H9 (cell line): ENCODE results near the gene OR12D1. TPM values are rescaled to one million over a fixed set of nuclear protein-coding genes. Genes with fewer than 3 reads are reported as not detected.

ENCODE experiments used
- DNase-seq: peaks from one replicate; pipeline ENCODE4 v3.0.0-alpha.2; 2017
- H2AFZ ChIP-seq: one replicate; pipeline ENCODE4 v1.6.1; 2013; ENCODE audit warnings: mild to moderate bottlenecking, low read length, control low read depth, moderate library complexity
- H2AK5ac ChIP-seq: 2 replicates; pipeline ENCODE4 v1.6.1; 2013; ENCODE audit warnings: low read length, control low read depth, mixed read lengths; ENCODE audit not compliant: insufficient read length
- H2BK120ac ChIP-seq: one replicate; pipeline ENCODE4 v1.6.1; 2013; ENCODE audit warnings: low read depth, mild to moderate bottlenecking, low read length, control low read depth, inconsistent platforms; ENCODE audit not compliant: poor library complexity, severe bottlenecking
- H2BK12ac ChIP-seq: 2 replicates; pipeline ENCODE4 v1.6.1; 2013; ENCODE audit warnings: low read length, control low read depth, mixed read lengths, low read depth; ENCODE audit not compliant: insufficient read length
- H2BK15ac ChIP-seq: 2 replicates; pipeline ENCODE4 v1.6.1; 2013; ENCODE audit warnings: low read depth, low read length, control low read depth
- H2BK20ac ChIP-seq: one replicate; pipeline ENCODE4 v1.6.1; 2013; ENCODE audit warnings: low read depth, mild to moderate bottlenecking, low read length, control low read depth, inconsistent platforms; ENCODE audit not compliant: poor library complexity, severe bottlenecking
- H2BK5ac ChIP-seq: 2 replicates; pipeline ENCODE4 v1.6.1; 2013; ENCODE audit warnings: low read length, control low read depth, mixed read lengths; ENCODE audit not compliant: insufficient read length
- H3K14ac ChIP-seq: 2 replicates; pipeline ENCODE4 v1.6.1; 2013; ENCODE audit warnings: low read length, control low read depth; ENCODE audit not compliant: insufficient read depth
- H3K18ac ChIP-seq: 2 replicates; pipeline ENCODE4 v1.6.1; 2013; ENCODE audit warnings: low read depth, mild to moderate bottlenecking, mixed read lengths, low read length, control low read depth; ENCODE audit not compliant: insufficient read length
- H3K23ac ChIP-seq: 2 replicates; pipeline ENCODE4 v1.6.1; 2013; ENCODE audit warnings: low read length, control low read depth, mixed read lengths, low read depth; ENCODE audit not compliant: insufficient read length
- H3K23me2 ChIP-seq: 2 replicates; pipeline ENCODE4 v1.6.1; 2013; ENCODE audit warnings: low read depth, mild to moderate bottlenecking, mixed read lengths, low read length, control low read depth; ENCODE audit not compliant: insufficient read length, poor library complexity, severe bottlenecking
- H3K27ac ChIP-seq: 2 replicates; pipeline ENCODE4 v1.5.1; 2013; ENCODE audit warnings: low read length, control low read depth, mixed read lengths, low read depth; ENCODE audit not compliant: insufficient read length
- H3K27me3 ChIP-seq: 2 replicates; pipeline ENCODE4 v1.6.1; 2013; ENCODE audit warnings: low read length, control low read depth, inconsistent platforms; ENCODE audit not compliant: insufficient read depth
- H3K4ac ChIP-seq: 2 replicates; pipeline ENCODE4 v1.6.1; 2013; ENCODE audit warnings: low read depth, mild to moderate bottlenecking, control low read depth, inconsistent platforms, low read length, moderate library complexity
- H3K4me1 ChIP-seq: 2 replicates; pipeline ENCODE4 v1.6.1; 2013; ENCODE audit warnings: low read length, control low read depth, inconsistent platforms; ENCODE audit not compliant: insufficient read depth
- H3K4me2 ChIP-seq: 2 replicates; pipeline ENCODE4 v1.6.1; 2013; ENCODE audit warnings: low read length, control low read depth, mixed read lengths; ENCODE audit not compliant: insufficient read length, insufficient read depth
- H3K56ac ChIP-seq: 2 replicates; pipeline ENCODE4 v1.6.1; 2013; ENCODE audit warnings: low read depth, mild to moderate bottlenecking, mixed read lengths, low read length, control low read depth; ENCODE audit not compliant: insufficient read length
- H3K79me1 ChIP-seq: 2 replicates; pipeline ENCODE4 v1.6.1; 2013; ENCODE audit warnings: low read depth, mild to moderate bottlenecking, moderate library complexity, low read length, control low read depth, inconsistent platforms; ENCODE audit not compliant: insufficient read depth, poor library complexity, severe bottlenecking
- H3K79me2 ChIP-seq: 2 replicates; pipeline ENCODE4 v1.6.1; 2013; ENCODE audit warnings: low read length, control low read depth, inconsistent platforms; ENCODE audit not compliant: insufficient read depth
- H3K9ac ChIP-seq: 2 replicates; pipeline ENCODE4 v1.6.1; 2013; ENCODE audit warnings: low read length, control low read depth, mixed read lengths; ENCODE audit not compliant: insufficient read length; ENCODE audit errors: extremely low read depth
- H3K9me3 ChIP-seq: one replicate; pipeline ENCODE4 v1.6.1; 2013; ENCODE audit warnings: low read depth, low read length, inconsistent platforms; ENCODE audit not compliant: control insufficient read depth
- H3T11ph ChIP-seq: one replicate; pipeline ENCODE4 v1.6.1; 2013; ENCODE audit warnings: mild to moderate bottlenecking, low read length, control low read depth, inconsistent platforms
- H4K20me1 ChIP-seq: one replicate; pipeline ENCODE4 v1.6.1; 2013; ENCODE audit not compliant: control insufficient read depth, insufficient read length, insufficient read depth
- H4K5ac ChIP-seq: 2 replicates; pipeline ENCODE4 v1.6.1; 2013; ENCODE audit warnings: low read depth, mild to moderate bottlenecking, mixed read lengths, low read length, control low read depth; ENCODE audit not compliant: insufficient read length
- H4K8ac ChIP-seq: replicated peaks from 2 replicates; pipeline ENCODE4 v1.6.1; 2013; ENCODE audit warnings: low read length, control low read depth, mixed read lengths, low read depth; ENCODE audit not compliant: insufficient read length
- H4K91ac ChIP-seq: 2 replicates; pipeline ENCODE4 v1.6.1; 2013; ENCODE audit warnings: low read depth, mild to moderate bottlenecking, moderate library complexity, mixed read lengths, low read length, control low read depth; ENCODE audit not compliant: insufficient read length
- H3K27ac Mint-ChIP-seq, 3 experiments: 2 replicates in 2 of 3; 3 replicates in 1 of 3; pipeline ENCODE4 v1.8.0; 2020 to 2021; ENCODE audit warnings: mixed read lengths in 3 of 3, mild to moderate bottlenecking in 1 of 3, moderate library complexity in 1 of 3
- H3K27me3 Mint-ChIP-seq: 2 replicates; pipeline ENCODE4 v1.8.0; 2021; ENCODE audit warnings: low read depth, mild to moderate bottlenecking, moderate library complexity, mixed read lengths
- H3K36me3 Mint-ChIP-seq, 3 experiments: 2 replicates in 2 of 3; 3 replicates in 1 of 3; pipeline ENCODE4 v1.8.0; 2020 to 2021; ENCODE audit warnings: low read depth in 3 of 3, mixed read lengths in 3 of 3; ENCODE audit not compliant: insufficient read depth in 1 of 3
- H3K4me1 Mint-ChIP-seq, 2 experiments: 2 replicates each; pipeline ENCODE4 v1.8.0; 2020; ENCODE audit warnings: mixed read lengths in 2 of 2
- H3K4me3 Mint-ChIP-seq, 2 experiments: 2 replicates in 1 of 2; 3 replicates in 1 of 2; pipeline ENCODE4 v1.8.0; 2020 to 2021; ENCODE audit warnings: mild to moderate bottlenecking in 2 of 2, mixed read lengths in 2 of 2, moderate library complexity in 1 of 2
- H3K9me3 Mint-ChIP-seq, 2 experiments: 2 replicates in 1 of 2; 3 replicates in 1 of 2; pipeline ENCODE4 v1.8.0; 2020; ENCODE audit warnings: mild to moderate bottlenecking in 2 of 2, mixed read lengths in 2 of 2, moderate library complexity in 1 of 2
- WGBS: extraction: QIAGEN DNeasy Blood & Tissue Kit; methylation state at CpG from one replicate; pipeline ENCODE4 v1.1.7; 2013; ENCODE audit warnings: missing lambda C conversion rate, low lambda C conversion rate, mixed read lengths; ENCODE audit not compliant: insufficient read length; ENCODE audit errors: extremely low coverage; 5-methylcytosine and 5-hydroxymethylcytosine counted together
- total RNA-seq: library from RNA; stranded (reverse); gene quantifications from 2 replicates; pipeline ENCODE4 v1.2.1, GENCODE V29; 2021
- TF ChIP-seq, protein P1 (sequence below): fragments of 200-600 bp; sonication (generic); conservative IDR thresholded peaks from 3 replicates; pipeline ENCODE4 v1.8.0; 2021; ENCODE audit warnings: antibody characterized with exemption, mild to moderate bottlenecking

OR12D1 gene
- total RNA-seq, 1 experiment from 2014 or later, result not detected

GRCh38 chr6:29419516-29419915, 4.8 kb downstream of the OR12D1 start:
- H3K18ac ChIP-seq, result no peak overlapping the region
- H4K5ac ChIP-seq, result no peak overlapping the region
- H3K27ac Mint-ChIP-seq, result no peak overlapping the region
- H4K20me1 ChIP-seq, result no peaks in the 10 kb centered on the region
- no peak overlapping the region for H3K4me2 ChIP-seq
- peaks cover 3% of the 10 kb centered on the region; the same call in 1 of the 2 replicates for H3K4me1 ChIP-seq
- H3K4me3 Mint-ChIP-seq, result no peak overlapping the region
- H2BK120ac ChIP-seq, result no peak overlapping the region
- H2BK15ac ChIP-seq, result no peak overlapping the region
- H3K56ac ChIP-seq, result no peak overlapping the region
- no peaks in the 10 kb centered on the region for H3K36me3 Mint-ChIP-seq
- H3K27me3 Mint-ChIP-seq, result no peaks in the 10 kb centered on the region
- no peaks in the 10 kb centered on the region for H3K9me3 ChIP-seq
- H2AFZ ChIP-seq, result no peak overlapping the region
- H3K4me1 Mint-ChIP-seq, result peaks cover 10 to 11% of the 10 kb centered on the region in 2 experiments
- no peak overlapping the region for H2BK20ac ChIP-seq
- no peak overlapping the region for H2BK12ac ChIP-seq
- H3K4ac ChIP-seq, result no peak overlapping the region
- no peaks in the 10 kb centered on the region; a peak in 1 of 5 replicates for H3K9me3 Mint-ChIP-seq
- H3K9ac ChIP-seq, result no peak overlapping the region
- H3K27ac ChIP-seq, result no peak overlapping the region
- no peak overlapping the region for H3K23ac ChIP-seq
- no peak overlapping the region for H4K91ac ChIP-seq
- no peak for DNase-seq
- no CpG with 5 or more reads among the region's 3 CpGs for WGBS
- H3K23me2 ChIP-seq, result no peaks in the 10 kb centered on the region
- H4K8ac ChIP-seq, result no peak overlapping the region
- no peak overlapping the region for H3K14ac ChIP-seq
- H3K27me3 ChIP-seq, result no peaks in the 10 kb centered on the region
- no peak overlapping the region for H2BK5ac ChIP-seq
- H3K79me1 ChIP-seq, result no peaks in the 10 kb centered on the region
- H3T11ph ChIP-seq, result no peak overlapping the region
- no peak overlapping the region for H2AK5ac ChIP-seq
- TF ChIP-seq, protein P1, sequence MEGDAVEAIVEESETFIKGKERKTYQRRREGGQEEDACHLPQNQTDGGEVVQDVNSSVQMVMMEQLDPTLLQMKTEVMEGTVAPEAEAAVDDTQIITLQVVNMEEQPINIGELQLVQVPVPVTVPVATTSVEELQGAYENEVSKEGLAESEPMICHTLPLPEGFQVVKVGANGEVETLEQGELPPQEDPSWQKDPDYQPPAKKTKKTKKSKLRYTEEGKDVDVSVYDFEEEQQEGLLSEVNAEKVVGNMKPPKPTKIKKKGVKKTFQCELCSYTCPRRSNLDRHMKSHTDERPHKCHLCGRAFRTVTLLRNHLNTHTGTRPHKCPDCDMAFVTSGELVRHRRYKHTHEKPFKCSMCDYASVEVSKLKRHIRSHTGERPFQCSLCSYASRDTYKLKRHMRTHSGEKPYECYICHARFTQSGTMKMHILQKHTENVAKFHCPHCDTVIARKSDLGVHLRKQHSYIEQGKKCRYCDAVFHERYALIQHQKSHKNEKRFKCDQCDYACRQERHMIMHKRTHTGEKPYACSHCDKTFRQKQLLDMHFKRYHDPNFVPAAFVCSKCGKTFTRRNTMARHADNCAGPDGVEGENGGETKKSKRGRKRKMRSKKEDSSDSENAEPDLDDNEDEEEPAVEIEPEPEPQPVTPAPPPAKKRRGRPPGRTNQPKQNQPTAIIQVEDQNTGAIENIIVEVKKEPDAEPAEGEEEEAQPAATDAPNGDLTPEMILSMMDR, result no peak
- no peaks in the 10 kb centered on the region for H3K79me2 ChIP-seq
